Heart right ventricle (tissue), 16 donors: ENCODE data around the gene EFL1. TPM values are rescaled to one million over a fixed set of nuclear protein-coding genes. Genes with fewer than 3 reads are reported as not detected.
"Not testable (repeated sequence)": the region's sequence is repeated elsewhere in the genome, so short reads cannot be mapped to it uniquely, and the experiment has no call there.

Experiments used
- ATAC-seq, 8 donors: fragments of 200-7000 bp; cut with Tn5 transposase; one replicate each; pipeline ENCODE4 v1.9.1; 2020; ENCODE audit warnings: mild to moderate bottlenecking in 8 of 8, moderate library complexity in 8 of 8, moderate number of reproducible peaks in 1 of 8
- DNase-seq, 2 donors: peaks; one replicate each; pipeline ENCODE4 v3.0.0-alpha.2; 2020
- H3K27ac ChIP-seq, 10 donors: fragments of 200-600 bp; sonication (generic) in 2 of 10; one replicate each; pipeline versions ENCODE4 v1.5.0 to v1.8.0; 2020 to 2022; ENCODE audit warnings: mild to moderate bottlenecking in 3 of 10
- H3K27me3 ChIP-seq, 7 donors: fragments of 200-600 bp; one replicate each; pipeline ENCODE4 v1.8.0; 2021 to 2022; ENCODE audit warnings: mild to moderate bottlenecking in 2 of 7
- H3K36me3 ChIP-seq, 9 donors: fragments of 200-600 bp; sonication (generic) in 1 of 9; one replicate each; pipeline versions ENCODE4 v1.5.0 to v1.8.0; 2020 to 2022; ENCODE audit warnings: mild to moderate bottlenecking in 2 of 9
- H3K4me1 ChIP-seq, 9 donors: fragments of 200-600 bp; sonication (generic) in 1 of 9; one replicate each; pipeline versions ENCODE4 v1.5.0 to v1.8.0; 2020 to 2022; ENCODE audit warnings: mild to moderate bottlenecking in 4 of 9
- H3K4me3 ChIP-seq, 10 donors: fragments of 200-600 bp; sonication (generic) in 2 of 10; one replicate each; pipeline versions ENCODE4 v1.5.0 to v1.8.0; 2020 to 2022; ENCODE audit warnings: mild to moderate bottlenecking in 7 of 10, moderate library complexity in 2 of 10
- H3K9me3 ChIP-seq, 11 donors: fragments of 200-600 bp in 10 of 11; sonication (generic) in 2 of 11; one replicate each; pipeline versions ENCODE4 v1.5.0 to v1.8.0; 2013 to 2022; ENCODE audit warnings: mild to moderate bottlenecking in 2 of 11, control low read depth in 1 of 11, moderate library complexity in 1 of 11
- WGBS, 2 donors: extraction: QIAGEN DNeasy Blood & Tissue Kit; methylation state at CpG; one replicate each; pipeline ENCODE4 v1.1.7; 2013; ENCODE audit warnings: inconsistent platforms in 1 of 2; 5-methylcytosine and 5-hydroxymethylcytosine counted together
- intact Hi-C, 10 donors: fragments of 100-400 bp; cut with DNase I; formaldehyde crosslinking; loops; one replicate each; pipeline versions ENCODE4 v1.11.1 to v1.14.2; 2022
- polyA plus RNA-seq, 2 donors: library from polyadenylated mRNA; stranded (reverse); fragments of 200-250 nt; gene quantifications; one replicate each; pipeline ENCODE4 v1.2.3, GENCODE V29; 2013
- total RNA-seq, 10 donors: library from RNA; stranded (reverse); fragmentation: NEBNext Ultra II Directional in 3 of 10; extraction: Animal tissue kit (Norgen Biotek cat#: 25700) in 3 of 10; gene quantifications; one replicate each; pipeline versions ENCODE4 v1.2.1 to v1.2.4, GENCODE V29; 2021 to 2023
- TF ChIP-seq, protein P1 (sequence below), 9 donors: fragments of 200-600 bp; sonication (generic) in 2 of 9; IDR thresholded peaks; one replicate each; pipeline versions ENCODE4 v1.5.0 to v1.8.0; 2021 to 2022; ENCODE audit warnings: antibody characterized with exemption in 9 of 9, mild to moderate bottlenecking in 5 of 9, moderate library complexity in 1 of 9
- donor health status: Arrhythmogenic right ventricular cardiomyopathy.
- donor health status: ischemic (EF 13 %, LVEDD 7.1; RV severe dilation, severe dysfunction).
- donor health status: healthy with polysubstance abuse.
- donor health status: DM: no; HTN: yes; CAD: no.
- donor health status: DM: no; HTN: no; CAD: no.
- donor health status: ischemic (EF 25% LVEDD 6.9; RV normal size, moderate dysfunction).
- donor health status: ischemic (EF 25% LVEDD 5.7; RV mildly dilated, moderate dysfunction).
- donor health status: healthy.
- donor health status: DM: yes; HTN: yes; CAD: no.
- donor health status: Ischemic cardiomyopathy.
- donor health status: ischemic (EF 35%, LVEDD 5.7; RV mildly dilated, moderate dysfunction).
- donor health status: nonischemic (EF 11% LVEDD 7.7; RV severe dilation, severe dysfunction).
- donor health status: DM: yes; HTN: yes; CAD: no.
- donor health status: PGD.
- donor health status: ischemic (EF 29% LVEDD 5.4; RV normal size, mild dysfunction).
- donor health status: nonischemic (EF 23%, LVEDD 6.1; RV moderate dilation, normal function).

EFL1 gene
- total and polyA plus RNA-seq, 12 donors = 3.7 to 19.3 (median 13.5) TPM

DNA sequence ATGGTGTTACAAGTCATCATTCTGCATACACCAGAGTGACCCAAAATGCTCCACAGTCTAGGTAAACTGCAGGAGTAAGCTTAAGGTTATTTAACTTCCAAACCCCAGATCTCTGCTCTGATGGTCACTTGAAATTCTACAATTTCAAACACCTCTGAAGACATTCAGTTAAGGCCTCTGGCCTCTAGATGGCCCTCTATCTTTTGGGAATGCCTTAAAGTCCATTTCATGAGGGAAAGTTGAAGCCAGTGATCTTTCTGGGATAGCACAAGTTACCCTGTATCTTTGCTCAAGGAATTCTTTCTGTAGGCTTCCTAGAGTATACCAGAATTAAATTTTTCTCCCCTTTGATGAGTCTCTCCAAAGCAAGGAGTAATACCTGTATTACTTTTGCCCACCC lies 18.7 kb upstream of the EFL1 start:
- DNase-seq, H3K36me3 ChIP-seq, H3K27me3 ChIP-seq, H3K4me3 ChIP-seq, H3K27ac ChIP-seq, intact Hi-C loops, H3K4me1 ChIP-seq: not testable (repeated sequence)
- ATAC-seq = peak in 3 of 8 donors; percentile 35 to 47 (median 44)
- TF ChIP-seq, protein P1, sequence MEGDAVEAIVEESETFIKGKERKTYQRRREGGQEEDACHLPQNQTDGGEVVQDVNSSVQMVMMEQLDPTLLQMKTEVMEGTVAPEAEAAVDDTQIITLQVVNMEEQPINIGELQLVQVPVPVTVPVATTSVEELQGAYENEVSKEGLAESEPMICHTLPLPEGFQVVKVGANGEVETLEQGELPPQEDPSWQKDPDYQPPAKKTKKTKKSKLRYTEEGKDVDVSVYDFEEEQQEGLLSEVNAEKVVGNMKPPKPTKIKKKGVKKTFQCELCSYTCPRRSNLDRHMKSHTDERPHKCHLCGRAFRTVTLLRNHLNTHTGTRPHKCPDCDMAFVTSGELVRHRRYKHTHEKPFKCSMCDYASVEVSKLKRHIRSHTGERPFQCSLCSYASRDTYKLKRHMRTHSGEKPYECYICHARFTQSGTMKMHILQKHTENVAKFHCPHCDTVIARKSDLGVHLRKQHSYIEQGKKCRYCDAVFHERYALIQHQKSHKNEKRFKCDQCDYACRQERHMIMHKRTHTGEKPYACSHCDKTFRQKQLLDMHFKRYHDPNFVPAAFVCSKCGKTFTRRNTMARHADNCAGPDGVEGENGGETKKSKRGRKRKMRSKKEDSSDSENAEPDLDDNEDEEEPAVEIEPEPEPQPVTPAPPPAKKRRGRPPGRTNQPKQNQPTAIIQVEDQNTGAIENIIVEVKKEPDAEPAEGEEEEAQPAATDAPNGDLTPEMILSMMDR (IDR thresholded peaks at IDR 0.05) = peak in 7 of 9 donors; percentile 23 to 43 (median 35)
- peaks cover 0 to 13% (median 3%) of the 10 kb centered on the region in 11 donors for H3K9me3 ChIP-seq

GRCh38 chr15:82275410-82275809 lies 12.9 kb upstream of the EFL1 start:
- Histone ChIP-seq H3K27me3 (no peaks in the 10 kb centered on the region), H3K36me3 (peaks cover 0 to 6% (median 0%) of the 10 kb centered on the region in 9 donors), H3K9me3 (peaks cover 0 to 26% (median 3%) of the 10 kb centered on the region in 11 donors), H3K4me3 (no peak overlapping the region), H3K27ac (no peak overlapping the region), H3K4me1 (no peaks in the 10 kb centered on the region)
- DNase-seq = no peak
- no peak for ATAC-seq
- TF ChIP-seq, protein P1 (IDR thresholded peaks at IDR 0.05) = no peak
- intact Hi-C loops = no loop called here

GRCh38 chr15:82272154-82272553 lies 9.6 kb upstream of the EFL1 start:
- Histone ChIP-seq H3K9me3 (peaks cover 0 to 22% (median 3%) of the 10 kb centered on the region in 11 donors), H3K4me1 (peaks cover 0 to 4% (median under 1%) of the 10 kb centered on the region in 9 donors), H3K27ac (no peak overlapping the region), H3K36me3 (peaks cover 0 to 6% (median 0%) of the 10 kb centered on the region in 9 donors), H3K27me3 (no peaks in the 10 kb centered on the region), H3K4me3 (no peak overlapping the region)
- DNase-seq = no peak
- TF ChIP-seq, protein P1 (IDR thresholded peaks at IDR 0.05) = no peak
- intact Hi-C loops = no loop called here
- WGBS, 2 donors = 75 to 77% methylated on average over 2 of the region's 2 CpGs
- ATAC-seq = no peak

DNA sequence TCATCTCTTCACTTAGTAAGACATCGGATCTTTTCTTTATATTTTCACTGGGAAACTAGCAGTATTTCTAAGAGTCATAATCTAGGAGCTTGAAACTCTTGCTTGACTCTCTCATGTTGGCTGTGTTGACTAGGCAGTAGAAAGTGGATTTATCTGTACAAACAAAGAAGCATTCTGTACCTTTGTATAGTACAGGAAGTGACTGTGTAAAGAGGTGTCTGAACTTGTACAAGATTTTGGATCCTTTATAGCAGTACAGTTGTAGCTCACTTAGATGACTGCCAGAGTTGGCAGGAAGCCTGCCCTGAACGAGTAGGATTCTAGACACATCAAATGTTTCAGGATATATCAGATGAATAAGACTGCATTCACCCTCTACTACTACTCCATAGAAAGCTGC lies 5.9 kb upstream of the EFL1 start:
- DNase-seq, H3K27ac ChIP-seq, H3K27me3 ChIP-seq, H3K36me3 ChIP-seq, intact Hi-C loops, H3K4me3 ChIP-seq, H3K9me3 ChIP-seq: not testable (repeated sequence)
- peaks cover 0 to 18% (median 9%) of the 10 kb centered on the region in 9 donors for H3K4me1 ChIP-seq
- ATAC-seq = peak in 2 of 8 donors; percentile 18 to 38
- WGBS, 2 donors = 25 to 37% methylated on average over 2 of the region's 2 CpGs

GRCh38 chr15:82267137-82267536 lies 4.6 kb upstream of the EFL1 start:
- DNase-seq, H3K27ac ChIP-seq, H3K36me3 ChIP-seq, H3K4me3 ChIP-seq, H3K27me3 ChIP-seq, H3K9me3 ChIP-seq, ATAC-seq, intact Hi-C loops: not testable (repeated sequence)
- 58 to 65% methylated on average over 2 of the region's 2 CpGs for WGBS, 2 donors
- H3K4me1 ChIP-seq = peaks cover 0 to 24% (median 15%) of the 10 kb centered on the region in 9 donors
